CD4-positive, alpha-beta T cell treated with Interferon gamma for 1 hour (primary cell): ENCODE measurements around the gene THADA.

Experiments used
- DNase-seq: peaks from one replicate; pipeline ENCODE4 v3.0.0-alpha.2; 2020

The THADA gene

DNA sequence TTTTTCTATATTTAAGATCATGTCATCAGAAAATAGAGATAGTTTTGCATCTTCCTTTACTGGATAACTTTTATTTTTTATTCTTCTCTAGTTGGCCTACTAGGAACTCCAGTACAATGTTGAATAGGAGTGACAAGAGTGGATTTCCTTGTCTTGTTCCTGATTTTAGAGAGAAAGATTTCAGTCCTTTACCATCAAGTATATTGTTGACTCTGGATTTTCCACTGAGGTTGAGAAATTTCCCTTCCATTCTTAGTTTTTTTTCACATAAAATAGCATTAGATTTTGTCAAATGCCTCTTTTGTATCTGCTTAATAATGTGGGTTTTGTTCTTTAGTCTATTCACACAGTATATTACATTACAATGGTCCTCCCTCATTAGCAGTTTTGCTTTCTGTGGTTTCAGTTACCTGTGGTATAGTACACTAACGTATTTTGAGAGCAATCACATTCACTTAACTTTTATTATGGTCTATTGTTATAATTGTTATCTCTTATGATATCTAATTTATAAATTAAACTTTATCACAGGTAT is 105.5 kb downstream of the THADA start:
- DNase-seq = no peak

DNA sequence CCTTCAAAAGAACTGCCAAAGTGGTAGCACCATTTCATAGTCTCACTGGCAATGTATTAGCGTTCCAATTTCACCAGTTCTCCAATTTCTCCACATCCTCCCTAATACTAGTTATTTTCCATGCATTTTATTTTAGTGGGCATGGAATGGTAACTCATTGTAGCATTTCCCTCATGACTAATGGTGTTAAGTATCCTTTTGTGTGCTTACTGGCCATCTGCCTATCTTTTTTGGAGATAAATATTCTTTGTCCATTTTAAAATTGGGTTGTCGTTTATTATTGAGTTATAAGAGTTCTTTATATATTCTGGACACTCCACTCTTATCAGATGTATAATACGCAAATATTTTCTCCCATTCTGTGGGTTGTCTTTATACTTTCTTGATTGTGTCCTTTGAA is 107.1 kb downstream of the THADA start:
- no peak for DNase-seq

DNA sequence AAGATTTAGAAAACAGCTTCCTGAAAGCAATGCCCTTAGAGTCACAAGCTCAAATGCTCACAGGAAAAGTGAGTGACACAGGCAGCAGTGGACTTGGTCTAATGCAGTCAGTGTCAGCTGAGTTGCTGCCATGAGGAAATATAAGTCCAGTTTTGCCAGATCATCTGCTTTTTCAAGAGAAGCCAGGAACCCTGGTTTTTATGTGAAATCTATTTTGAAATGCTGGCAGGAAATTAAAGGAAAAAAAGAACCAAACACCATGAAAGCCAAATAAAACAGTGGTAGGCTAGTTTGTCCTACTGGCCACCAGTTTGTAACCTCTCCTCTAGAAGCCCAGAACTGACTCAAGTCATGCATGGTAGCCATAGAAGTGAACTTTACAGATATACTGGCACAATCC is 109.2 kb downstream of the THADA start:
- DNase-seq = no peak

DNA sequence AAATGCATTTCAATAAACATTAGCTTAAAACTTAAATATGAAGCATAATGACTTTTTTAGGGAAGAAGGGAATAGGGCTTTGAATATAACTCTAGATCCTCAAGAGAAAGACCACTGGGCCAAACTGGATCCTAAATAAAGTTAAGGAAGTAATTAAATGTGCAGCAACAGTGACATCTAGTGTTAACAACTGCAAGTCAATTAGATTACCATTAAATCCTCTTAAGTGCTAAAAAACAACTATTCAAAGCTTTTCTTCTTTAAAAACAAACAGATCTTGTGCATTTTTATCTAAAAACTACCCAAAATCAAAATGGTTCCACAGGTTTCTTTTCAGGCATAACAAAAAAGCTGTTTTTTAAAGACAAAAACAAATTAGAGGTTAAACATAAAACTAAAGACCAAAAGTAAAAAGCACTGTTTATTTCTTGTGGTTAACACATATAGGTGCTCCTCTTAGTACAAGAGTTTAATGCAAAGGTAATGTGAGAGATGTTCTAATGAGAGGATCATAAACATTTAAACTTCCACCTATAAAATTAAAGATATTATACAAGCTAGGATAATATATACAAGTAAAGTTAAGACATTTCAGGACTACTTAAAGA is 111.4 kb downstream of the THADA start:
- no peak for DNase-seq

DNA sequence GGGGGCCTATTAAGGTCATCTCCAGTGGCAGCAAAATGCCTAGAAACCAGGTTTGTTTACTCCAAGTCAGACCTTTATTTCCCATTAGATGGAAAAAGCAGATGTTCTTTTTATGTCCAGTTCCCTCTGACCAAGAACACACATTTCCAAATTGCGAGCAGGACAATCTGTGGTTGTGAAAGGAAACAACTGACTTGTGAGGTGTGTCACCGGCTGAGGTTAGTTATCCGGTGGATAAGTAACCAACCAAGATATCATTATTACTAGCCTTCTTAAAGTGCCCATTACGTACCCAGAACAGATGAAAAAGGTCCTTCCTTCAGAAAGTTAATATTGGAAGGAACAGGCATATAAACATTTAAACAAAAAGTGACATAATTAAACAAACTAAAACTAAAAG is 112.9 kb downstream of the THADA start:
- DNase-seq = no peak

DNA sequence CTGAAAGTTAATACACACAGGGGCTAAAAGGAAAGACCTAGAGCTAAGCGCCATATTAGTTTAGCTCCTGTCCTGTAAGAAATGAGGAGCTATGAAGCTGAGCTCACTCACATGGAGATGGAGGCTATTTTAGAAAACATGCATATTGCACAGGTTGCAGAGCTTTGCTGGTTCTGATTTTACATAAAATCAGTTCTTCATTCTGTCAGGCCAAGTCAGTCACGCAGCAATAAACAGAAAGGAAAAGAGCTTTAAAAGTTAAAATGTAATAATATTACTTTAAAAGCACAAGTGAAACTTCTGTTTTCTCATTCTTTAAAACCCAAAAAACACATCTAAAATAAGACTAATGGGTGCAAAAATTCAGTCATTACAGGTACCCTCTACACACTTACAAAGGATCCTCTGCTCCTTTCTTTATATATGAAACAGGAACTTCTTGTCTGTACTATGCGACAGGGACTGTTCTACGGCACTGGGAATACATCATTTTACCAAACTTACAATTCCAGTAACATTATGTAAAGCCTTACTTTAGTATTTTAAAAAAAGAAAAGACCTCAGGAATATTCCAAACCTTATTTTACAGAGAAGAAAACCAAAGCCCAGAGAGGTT is 113.8 kb downstream of the THADA start:
- DNase-seq = no peak

DNA sequence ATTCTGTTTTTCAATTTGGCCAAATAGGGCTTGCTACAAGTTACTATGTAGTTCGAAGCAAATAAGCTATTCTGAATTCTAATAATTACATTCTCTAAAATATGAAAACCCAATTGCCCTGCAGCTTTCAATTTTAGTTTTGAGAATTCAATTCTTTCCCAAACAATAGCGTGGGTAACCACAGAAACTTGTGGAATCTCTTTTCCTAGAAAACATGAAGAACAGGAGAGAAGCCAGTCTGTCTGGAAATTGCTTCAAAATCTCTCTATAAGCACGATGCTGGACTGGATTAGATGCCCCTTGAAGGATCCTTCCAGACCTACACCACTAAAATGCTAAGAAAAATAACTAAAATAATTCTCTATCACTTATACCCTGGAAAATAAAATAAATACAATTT is 115.0 kb downstream of the THADA start:
- no peak for DNase-seq

DNA sequence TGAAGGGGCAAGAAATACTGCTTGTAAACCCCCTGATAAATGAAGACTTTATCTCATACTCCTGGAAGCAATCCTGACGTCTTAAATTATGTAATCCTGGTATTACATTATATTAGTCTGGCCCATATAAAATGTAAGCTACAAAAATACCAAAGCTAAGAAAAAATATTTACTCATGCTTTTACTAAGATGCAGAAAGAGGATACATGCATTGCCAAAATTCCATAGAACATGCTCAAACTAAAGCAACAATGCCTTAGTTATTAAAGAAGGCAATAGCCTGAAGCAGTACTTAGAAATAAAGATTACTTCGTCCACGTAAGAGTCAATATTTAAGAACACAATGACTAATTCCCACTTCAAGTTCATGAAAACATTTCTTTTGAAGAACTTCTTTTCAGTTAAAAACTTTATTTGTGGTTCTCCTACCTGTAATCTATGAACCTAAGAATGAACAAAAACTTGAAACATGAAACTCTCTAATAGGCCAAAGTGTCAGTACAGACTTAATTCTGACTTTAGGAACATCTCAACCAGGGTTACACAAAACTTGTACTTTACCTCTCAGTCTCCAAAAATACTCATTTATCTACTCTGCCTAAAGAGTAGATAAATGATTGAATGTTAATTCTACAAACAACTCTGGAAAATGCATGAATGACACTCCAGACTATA is 117.3 kb downstream of the THADA start:
- no peak for DNase-seq

DNA sequence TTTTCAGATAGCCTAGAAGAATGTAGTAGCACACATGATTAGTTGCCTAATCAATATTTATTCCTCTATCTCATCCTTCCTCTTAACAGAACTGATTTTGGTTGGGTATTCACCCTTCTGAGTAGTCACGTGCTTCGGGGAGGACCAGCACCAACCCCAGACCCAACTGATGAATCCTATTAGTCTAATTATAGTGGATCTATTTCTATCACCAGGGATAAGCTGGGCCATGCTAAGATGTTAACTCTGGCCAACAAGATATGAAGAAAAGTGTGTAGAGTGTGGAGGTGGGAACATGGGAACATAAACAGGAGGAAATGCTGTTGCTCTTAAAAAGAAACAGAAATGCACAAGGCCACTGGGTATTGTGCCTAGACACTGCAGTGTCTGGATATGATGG is 119.9 kb downstream of the THADA start:
- DNase-seq = no peak

DNA sequence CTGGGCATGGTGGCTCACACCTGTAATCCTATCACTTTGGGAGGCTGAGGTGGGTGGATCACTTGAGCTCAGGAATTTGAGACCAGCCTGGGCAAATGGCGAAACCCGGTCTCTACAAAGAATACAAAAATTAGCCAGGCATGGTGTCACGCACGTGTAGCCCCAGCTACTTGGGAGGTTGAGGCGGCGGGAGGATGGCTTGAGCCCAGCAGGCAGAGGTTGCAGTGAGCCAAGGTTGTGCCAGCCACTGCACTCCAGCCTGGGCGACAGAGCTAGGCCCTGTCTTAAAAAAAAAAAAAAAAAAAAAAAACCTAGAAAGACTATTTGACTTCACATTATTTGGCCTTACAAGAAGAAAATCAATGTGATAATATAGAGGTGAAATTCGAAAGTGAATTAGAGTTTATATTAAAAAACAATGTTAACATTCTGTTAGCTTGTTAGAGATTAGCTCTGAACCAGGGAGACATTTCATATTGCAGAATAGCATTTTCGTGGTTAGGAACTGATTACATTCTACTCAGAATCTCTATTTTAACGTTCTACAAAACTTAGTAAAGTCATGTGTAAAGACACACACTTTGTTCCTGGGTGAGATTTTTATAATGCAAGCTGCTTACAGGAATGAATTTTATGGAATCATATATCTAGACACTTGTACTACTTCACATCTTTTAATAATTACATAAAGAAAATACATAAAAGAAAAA is 120.5 kb downstream of the THADA start:
- DNase-seq = no peak

DNA sequence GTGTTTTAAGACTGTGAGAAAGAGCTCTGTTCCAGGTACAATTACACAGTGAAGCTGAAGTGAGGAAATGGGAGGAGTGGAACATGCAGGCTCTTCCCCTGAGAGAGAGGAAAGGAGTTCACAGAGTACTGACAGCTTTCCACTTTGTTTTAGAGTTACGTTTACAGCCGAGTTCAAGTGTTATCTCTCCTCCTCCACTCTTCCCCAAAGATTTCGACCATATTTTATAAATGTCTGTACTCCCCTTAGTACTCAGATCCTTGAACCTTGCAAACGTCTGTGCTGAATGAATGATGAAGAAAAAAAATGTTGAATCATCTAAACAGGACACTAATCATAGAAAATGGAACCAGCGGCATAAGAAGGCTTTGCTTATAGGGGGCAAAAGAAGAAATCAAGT is 121.6 kb downstream of the THADA start:
- DNase-seq = no peak

DNA sequence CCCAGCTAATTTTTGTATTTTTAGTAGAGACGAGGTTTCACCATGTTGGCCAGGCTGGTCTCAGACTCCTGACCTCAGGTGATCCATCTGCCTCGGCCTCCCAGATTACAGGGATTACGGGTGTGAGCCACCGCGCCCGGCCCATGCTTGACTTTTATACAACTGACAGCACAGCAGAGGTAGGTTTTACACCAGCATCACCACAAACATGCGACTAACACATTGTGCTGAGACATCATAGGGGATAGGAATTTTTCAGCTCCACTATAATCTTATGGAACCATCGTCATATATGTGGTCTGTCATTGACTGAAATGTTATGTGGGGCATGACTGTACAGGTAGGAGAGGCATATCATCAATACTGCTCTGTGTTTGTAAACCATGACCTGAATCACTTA is 122.1 kb downstream of the THADA start:
- no peak for DNase-seq

DNA sequence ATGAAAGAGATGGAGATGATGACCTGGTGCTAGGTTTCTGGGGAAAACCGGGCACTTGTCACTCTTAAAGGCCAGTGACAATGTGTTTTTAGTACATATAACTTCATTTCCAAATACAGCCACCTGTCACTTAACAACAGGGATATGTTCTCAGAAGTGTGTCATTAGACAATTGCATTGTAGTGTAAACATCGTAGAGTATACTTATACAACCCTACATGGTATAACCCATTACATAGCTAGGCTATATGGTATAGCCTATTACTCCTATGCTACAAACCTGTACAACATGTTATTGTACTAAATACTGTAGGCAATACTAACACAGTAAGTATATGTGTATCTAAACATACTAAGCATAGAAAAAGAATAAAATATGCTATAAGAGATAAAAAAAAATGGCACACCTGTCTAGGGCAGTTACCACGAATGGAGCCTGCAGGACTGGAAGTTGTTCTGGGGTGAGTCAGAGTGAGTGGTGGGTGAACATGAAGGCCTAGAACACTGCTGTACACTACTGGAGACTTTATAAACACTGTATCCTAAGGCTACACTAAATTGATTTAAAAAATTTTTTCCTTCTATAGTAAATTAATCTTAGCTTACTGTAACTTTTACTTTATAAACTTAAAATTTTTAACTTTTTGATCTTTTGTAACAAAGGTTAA is 123.2 kb downstream of the THADA start:
- DNase-seq = no peak

DNA sequence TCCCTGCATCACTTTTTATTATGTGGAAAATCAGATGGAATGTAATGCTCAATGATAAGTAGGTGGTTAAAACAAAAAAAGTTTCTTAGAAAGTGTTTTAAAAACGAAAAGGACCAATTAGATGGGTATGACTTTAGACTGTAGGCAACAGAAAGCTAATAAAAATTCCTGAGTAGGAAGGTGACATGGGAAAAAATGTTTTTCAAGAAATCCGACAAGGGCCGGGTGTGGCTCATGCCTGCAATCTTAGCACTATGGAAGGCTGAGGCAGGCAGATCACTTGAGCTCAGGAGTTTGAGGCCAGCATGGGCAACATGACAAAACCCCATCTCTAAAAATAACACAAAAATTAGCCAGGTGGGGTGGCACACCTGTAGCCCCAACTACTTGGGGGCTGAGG is 126.1 kb downstream of the THADA start:
- DNase-seq = no peak

DNA sequence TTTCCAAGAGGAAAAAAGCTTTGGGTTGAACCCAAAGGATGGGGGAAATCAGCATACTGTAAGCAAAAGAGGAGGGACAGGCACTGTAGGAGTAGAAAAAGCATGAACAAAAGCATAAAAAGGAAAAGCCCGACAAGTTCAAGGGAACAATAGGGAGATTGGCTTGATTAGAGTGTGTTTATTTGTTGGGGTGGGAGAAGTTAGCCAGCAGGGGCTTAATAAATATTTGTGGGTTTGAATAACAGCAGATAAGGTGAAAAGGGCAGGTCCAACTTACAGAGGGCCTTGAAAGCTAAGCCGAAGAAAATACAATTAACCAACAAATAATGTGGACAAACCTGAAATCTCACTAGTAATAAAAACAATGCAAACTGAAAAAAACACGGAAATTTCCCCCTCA is 126.7 kb downstream of the THADA start:
- no peak for DNase-seq

DNA sequence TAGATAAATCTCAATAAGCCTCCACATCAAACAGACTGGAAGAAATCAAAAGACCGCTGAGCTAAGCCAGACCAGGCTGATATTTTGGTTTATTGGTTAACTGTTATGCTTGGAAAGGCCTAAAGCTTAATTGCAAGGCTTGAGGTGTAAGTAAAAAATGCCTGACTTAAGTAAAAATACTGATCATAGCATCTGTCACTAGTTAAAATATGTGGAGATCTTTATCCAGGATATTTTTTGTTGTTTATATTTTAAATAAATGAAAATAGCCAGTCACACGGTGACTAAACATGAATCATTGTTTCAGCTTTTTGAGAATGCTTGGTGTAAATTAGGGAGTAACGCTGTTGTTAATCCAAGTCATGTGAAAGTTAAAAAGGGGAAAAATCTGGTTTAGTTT is 127.9 kb downstream of the THADA start:
- DNase-seq = no peak

DNA sequence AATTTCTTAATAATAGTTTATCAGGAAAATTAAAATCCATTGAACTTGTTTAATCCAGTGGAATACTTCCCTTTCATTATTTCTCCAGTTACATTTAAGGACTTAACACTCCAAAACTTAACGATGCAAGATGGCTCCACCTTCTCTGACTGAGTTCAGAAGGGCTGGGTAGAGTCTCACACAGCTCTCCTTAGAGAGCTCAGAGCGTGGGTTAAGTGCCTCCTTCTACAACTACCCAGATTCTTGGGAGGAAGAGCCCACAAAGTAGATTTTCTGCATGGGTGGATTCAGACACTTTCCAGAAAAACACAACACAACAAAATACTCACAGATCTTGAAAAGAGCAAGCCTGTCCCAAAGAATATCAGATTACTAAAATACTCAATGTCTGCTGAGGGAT is 130.6 kb downstream of the THADA start:
- DNase-seq = no peak

DNA sequence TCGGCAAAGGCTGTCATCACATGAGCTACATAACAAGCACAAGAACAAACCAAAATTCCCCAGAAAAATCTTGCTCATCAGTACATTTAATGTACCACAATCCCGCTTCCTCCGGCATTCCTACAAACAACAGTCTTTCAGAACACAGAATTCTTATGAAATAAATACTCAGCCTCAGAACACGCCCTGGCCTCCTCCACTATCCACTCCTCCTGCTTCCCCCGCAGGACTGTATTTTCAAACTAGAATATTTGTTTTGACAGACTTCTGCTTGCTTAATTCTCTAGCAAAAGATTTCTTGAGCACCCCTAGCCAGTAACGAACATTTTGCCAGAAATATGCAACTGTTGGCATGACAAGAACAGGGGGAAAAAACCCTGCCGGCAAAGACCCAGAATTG is 131.2 kb downstream of the THADA start:
- no peak for DNase-seq

DNA sequence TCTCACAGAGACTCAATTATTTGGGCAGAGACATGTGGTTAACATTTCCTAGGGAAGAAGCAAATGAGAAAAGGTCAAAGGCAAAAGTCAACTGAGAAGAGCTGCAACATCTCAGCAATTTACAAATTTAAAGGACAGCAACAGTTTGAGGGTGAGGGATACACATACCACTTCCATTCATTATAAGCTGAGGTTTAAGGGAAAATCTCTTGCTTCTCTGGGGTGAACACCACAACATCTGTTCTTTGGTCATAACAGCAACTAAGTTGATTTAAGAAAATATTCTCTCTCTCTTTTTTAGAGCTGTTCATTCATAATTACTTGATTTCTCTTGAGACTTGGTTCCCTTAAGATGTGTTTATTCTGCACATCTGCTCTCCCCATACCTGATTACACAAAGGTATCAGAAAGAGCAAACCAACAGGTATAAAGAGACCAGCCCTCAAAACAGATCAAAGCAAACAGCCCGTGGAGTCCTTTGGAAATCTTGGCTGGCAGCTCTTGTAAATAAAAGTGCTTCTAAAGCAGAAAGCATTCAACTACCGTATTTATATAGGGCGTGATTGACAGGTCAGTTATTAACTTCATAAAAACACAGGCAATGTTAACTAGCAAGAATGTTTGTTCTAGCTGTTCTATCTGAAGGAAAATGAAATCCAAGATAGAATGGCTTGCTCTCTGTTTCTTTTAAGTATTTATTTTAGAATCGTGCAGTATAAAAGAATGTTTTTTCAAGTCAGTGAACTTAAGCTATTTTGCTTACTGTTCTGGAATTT is 132.8 kb downstream of the THADA start:
- no peak for DNase-seq

DNA sequence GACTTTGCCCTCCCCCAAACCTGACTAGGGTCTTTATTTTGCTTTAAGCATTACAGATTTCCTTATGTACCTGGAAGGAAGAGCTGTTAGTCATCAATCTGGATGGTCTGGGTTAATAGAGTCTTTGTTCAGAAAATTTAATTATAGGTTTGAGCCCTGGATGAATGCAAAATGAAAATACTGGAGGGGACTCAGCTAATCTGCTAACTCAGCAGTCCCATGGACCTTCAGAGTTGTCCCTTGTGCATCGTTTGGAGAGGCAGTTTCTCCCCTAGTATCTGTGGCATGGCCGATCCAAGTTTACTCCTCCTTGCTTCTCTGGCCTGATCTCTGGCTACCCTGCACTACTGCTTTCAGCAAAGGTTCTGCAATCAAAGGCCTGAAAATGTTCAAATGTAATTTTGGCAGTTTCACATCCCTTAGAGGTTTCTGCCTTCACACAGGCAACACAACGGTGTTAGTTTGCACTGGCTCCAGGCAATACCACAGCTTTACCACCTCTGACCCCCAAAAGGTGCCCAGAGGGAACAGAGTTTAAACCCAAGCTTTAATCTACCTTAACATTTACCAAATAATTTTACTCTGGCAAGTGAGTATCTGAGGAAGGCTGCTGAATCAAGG is 134.3 kb downstream of the THADA start:
- DNase-seq = no peak

DNA sequence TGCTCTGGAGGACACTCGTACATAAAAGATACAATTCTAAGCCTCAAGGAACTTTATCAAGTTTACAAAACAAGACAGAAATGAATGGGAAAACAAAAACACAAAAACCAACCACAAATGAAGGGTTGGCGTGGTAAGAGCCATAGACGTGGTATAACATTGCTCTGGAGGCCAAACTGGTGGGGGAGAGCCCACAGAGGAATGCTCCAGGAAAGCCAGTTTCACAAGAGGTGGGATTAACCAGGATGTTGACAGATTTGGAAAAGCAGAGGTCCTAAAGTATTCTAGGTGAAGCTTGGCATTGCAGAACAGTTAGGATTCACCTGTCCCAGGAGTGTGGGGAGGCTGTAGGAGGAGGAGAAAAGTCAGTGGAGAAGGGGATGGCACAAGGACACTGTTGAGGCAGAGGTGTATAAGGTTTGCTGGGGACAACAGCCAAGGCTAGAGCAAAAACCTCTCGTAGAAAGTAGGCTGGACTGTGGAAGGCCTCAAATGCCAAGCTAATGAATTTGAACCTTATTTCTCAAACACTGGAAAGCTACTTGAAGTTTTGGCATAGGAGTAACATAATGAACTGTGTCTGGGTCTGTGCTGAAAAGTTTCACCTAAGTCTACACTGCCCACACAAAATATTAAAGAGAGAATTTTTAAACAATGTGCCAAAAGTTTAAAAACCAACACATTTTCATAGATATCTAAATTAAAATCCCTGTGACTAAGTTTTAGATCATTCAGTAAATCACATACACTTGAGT is 135.1 kb downstream of the THADA start:
- no peak for DNase-seq
